Smooth muscle cell (in vitro differentiated cells): ENCODE results near the gene TMPRSS13. TPM values are rescaled to one million over a fixed set of nuclear protein-coding genes. Genes with fewer than 3 reads are reported as not detected.

Experiments used
- DNase-seq: peaks from one replicate; lab custom pipeline; 2025; ENCODE audit not compliant: unreplicated experiment; lab: John Stamatoyannopoulos, UW
- H2AFZ ChIP-seq: fragments of 200-600 bp; sonication (generic); 2 replicates; pipeline ENCODE4 v1.6.0; 2016; ENCODE audit warnings: antibody characterized with exemption, low read depth, mild to moderate bottlenecking
- H3F3A ChIP-seq: fragments of 200-600 bp; sonication (generic); 2 replicates; pipeline ENCODE4 v1.6.0; 2017; ENCODE audit warnings: antibody characterized with exemption, low read depth
- H3K27ac ChIP-seq: fragments of 200-600 bp; sonication (generic); 2 replicates; pipeline ENCODE4 v1.5.1; 2016; ENCODE audit warnings: low read depth, mild to moderate bottlenecking
- H3K27me3 ChIP-seq: fragments of 200-600 bp; sonication (generic); 2 replicates; pipeline ENCODE4 v1.6.1; 2016; ENCODE audit warnings: low read depth, mild to moderate bottlenecking
- H3K36me3 ChIP-seq: fragments of 200-600 bp; sonication (generic); 2 replicates; pipeline ENCODE4 v1.5.1; 2016; ENCODE audit warnings: low read depth
- H3K4me1 ChIP-seq: fragments of 200-600 bp; sonication (generic); 2 replicates; pipeline ENCODE4 v1.5.1; 2016; ENCODE audit warnings: low read depth
- H3K4me2 ChIP-seq: fragments of 200-600 bp; sonication (generic); 2 replicates; pipeline ENCODE4 v1.6.0; 2016; ENCODE audit warnings: mild to moderate bottlenecking
- H3K4me3 ChIP-seq: fragments of 200-600 bp; sonication (generic); 2 replicates; pipeline ENCODE4 v1.5.1; 2016; ENCODE audit warnings: mild to moderate bottlenecking
- H3K79me2 ChIP-seq: fragments of 200-600 bp; sonication (generic); 2 replicates; pipeline ENCODE4 v1.6.0; 2016; ENCODE audit warnings: low read depth, mild to moderate bottlenecking
- H3K9ac ChIP-seq: fragments of 200-600 bp; sonication (generic); 2 replicates; pipeline ENCODE4 v1.6.0; 2016; ENCODE audit warnings: low read depth
- H3K9me3 ChIP-seq: fragments of 200-600 bp; sonication (generic); replicated peaks from 2 replicates; pipeline ENCODE4 v1.5.1; 2016; ENCODE audit warnings: low read depth
- H4K20me1 ChIP-seq: fragments of 200-600 bp; sonication (generic); 2 replicates; pipeline ENCODE4 v1.6.0; 2016; ENCODE audit warnings: low read depth
- WGBS: methylation state at CpG from one replicate; pipeline ENCODE4 v1.1.7; 2016; ENCODE audit warnings: low lambda C conversion rate; 5-methylcytosine and 5-hydroxymethylcytosine counted together
- polyA plus RNA-seq: library from polyadenylated mRNA; unstranded; fragments of >200 nt; fragmentation: Nextera tagmentation; extraction: Ambion mirVana; gene quantifications from 2 replicates; pipeline ENCODE4 v1.2.1, GENCODE V29; 2016
- total RNA-seq: library from RNA; depleted of rRNA; stranded (reverse); fragments of >200 nt; gene quantifications from 2 replicates; pipeline ENCODE4 v1.2.3, GENCODE V29; 2014
- TF ChIP-seq, protein P1 (sequence below): fragments of 200-600 bp; sonication (generic); IDR thresholded peaks from 2 replicates; pipeline ENCODE4 v1.5.1; 2017; ENCODE audit warnings: borderline replicate concordance, mild to moderate bottlenecking, antibody characterized with exemption; ENCODE audit not compliant: insufficient read depth, poor library complexity, severe bottlenecking

Gene TMPRSS13
- total and polyA plus RNA-seq, 2 experiments from 2014 or later: 0.73 to 1.3 TPM

DNA sequence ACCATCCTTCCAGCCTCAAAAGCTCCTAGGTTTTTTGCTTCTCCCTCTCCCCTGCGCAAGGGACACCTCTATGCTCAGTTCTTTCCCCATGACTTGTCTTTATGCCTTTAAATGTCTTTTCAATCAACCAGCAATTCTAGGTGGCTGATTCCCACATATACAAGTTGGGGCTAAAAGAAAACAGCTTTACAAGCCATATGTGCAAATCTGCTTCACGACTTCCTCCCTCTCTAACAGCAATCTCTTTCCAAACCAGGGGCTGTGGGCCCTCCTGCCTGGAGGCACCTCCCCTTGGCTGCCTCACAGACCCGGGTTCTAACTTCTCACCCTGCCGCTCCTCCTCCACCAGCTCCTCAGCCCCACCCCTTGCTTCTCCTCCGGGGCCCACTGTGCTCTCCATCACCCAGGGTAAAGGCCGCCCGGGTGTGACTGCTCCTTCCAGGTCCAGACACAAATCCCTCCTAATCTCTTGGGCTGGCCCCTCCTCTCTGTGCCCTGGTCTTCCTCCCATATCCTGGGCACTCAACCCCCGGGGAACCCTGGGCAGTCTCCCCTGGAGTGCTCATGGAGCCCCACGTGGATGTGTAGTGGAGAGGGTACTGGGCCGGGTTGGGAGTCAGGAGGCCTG is 14.1 kb downstream of the TMPRSS13 start:
- Histone ChIP-seq H3K4me1 (no peaks in the 10 kb centered on the region), H3K27me3 (no peaks in the 10 kb centered on the region), H3K9me3 (no peaks in the 10 kb centered on the region), H3K79me2 (no peaks in the 10 kb centered on the region), H3K9ac (no peak overlapping the region), H2AFZ (no peak overlapping the region), H3F3A (no peaks in the 10 kb centered on the region), H3K27ac (no peak overlapping the region), H4K20me1 (no peaks in the 10 kb centered on the region), H3K4me3 (no peak overlapping the region), H3K4me2 (no peak overlapping the region), H3K36me3 (no peaks in the 10 kb centered on the region)
- no peak for DNase-seq
- TF ChIP-seq, protein P1, sequence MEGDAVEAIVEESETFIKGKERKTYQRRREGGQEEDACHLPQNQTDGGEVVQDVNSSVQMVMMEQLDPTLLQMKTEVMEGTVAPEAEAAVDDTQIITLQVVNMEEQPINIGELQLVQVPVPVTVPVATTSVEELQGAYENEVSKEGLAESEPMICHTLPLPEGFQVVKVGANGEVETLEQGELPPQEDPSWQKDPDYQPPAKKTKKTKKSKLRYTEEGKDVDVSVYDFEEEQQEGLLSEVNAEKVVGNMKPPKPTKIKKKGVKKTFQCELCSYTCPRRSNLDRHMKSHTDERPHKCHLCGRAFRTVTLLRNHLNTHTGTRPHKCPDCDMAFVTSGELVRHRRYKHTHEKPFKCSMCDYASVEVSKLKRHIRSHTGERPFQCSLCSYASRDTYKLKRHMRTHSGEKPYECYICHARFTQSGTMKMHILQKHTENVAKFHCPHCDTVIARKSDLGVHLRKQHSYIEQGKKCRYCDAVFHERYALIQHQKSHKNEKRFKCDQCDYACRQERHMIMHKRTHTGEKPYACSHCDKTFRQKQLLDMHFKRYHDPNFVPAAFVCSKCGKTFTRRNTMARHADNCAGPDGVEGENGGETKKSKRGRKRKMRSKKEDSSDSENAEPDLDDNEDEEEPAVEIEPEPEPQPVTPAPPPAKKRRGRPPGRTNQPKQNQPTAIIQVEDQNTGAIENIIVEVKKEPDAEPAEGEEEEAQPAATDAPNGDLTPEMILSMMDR: no peak
- 51% methylated on average over 10 of the region's 10 CpGs for WGBS

DNA sequence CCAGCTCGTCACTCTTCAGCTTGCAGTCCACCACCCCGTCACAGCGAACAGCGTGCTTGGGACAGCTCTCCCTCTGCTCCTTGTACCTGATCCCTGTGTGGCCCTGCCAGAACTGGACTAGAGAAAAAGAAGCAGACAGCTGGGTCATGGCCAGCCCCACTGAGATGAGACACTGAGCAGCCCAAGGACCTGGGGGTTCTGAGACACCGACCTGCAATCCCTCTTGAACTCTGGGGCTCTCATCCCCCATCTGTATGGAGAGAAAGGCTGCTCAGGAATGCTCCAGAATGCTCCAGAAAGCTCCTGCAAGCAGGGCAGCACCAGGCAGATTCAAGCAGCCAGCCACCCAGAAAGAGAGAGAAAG is 14.8 kb downstream of the TMPRSS13 start:
- H3F3A ChIP-seq: no peaks in the 10 kb centered on the region
- no peaks in the 10 kb centered on the region for H3K36me3 ChIP-seq
- no peak for DNase-seq
- TF ChIP-seq, protein P1: no peak
- H3K79me2 ChIP-seq: no peaks in the 10 kb centered on the region
- H2AFZ ChIP-seq: no peak overlapping the region
- H3K9me3 ChIP-seq: no peaks in the 10 kb centered on the region
- H3K4me1 ChIP-seq: no peaks in the 10 kb centered on the region
- no peak overlapping the region for H3K27ac ChIP-seq
- H3K4me3 ChIP-seq: no peak overlapping the region
- WGBS: 92% methylated on average over 5 of the region's 5 CpGs
- H3K27me3 ChIP-seq: no peaks in the 10 kb centered on the region
- H4K20me1 ChIP-seq: no peaks in the 10 kb centered on the region
- H3K4me2 ChIP-seq: no peak overlapping the region
- H3K9ac ChIP-seq: no peak overlapping the region

DNA sequence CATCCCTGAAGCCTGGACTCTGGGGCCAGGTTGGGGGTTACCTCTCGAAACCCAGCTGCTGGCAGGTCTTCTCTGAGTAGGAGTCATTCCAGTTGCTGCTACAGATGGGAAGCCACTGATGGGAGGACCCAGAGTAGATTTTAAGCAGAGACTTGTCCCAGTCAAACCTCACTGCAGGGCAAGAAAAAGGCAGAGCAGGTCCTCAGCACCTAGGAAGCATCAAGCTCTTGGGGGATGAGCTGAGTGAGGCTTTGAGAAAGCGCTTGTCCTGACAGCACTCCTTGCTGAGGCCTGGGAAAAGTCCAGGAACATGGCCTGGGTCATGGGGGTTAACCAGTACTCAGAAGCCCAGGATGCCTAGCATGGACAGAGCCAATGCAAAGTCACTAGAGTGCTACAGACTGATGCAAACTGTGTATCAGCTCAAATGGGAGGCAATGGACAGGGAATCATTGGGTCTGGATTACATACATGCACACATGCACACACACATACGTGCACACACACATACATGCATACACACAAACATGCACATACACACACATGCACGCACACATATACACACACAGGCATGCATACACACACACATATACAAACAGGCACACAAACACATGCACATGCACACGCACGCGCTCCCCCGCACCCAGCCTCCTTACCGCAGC is 15.3 kb downstream of the TMPRSS13 start:
- Histone ChIP-seq H3K4me2 (no peak overlapping the region), H3K27ac (no peak overlapping the region), H3K9me3 (no peaks in the 10 kb centered on the region), H3K4me3 (no peak overlapping the region), H3K9ac (no peak overlapping the region), H3K4me1 (no peaks in the 10 kb centered on the region), H3F3A (no peaks in the 10 kb centered on the region), H3K36me3 (no peaks in the 10 kb centered on the region), H3K27me3 (no peaks in the 10 kb centered on the region), H4K20me1 (no peaks in the 10 kb centered on the region), H3K79me2 (no peaks in the 10 kb centered on the region), H2AFZ (no peak overlapping the region)
- no peak for DNase-seq
- TF ChIP-seq, protein P1: no peak
- 95% methylated on average over 9 of the region's 9 CpGs for WGBS

DNA sequence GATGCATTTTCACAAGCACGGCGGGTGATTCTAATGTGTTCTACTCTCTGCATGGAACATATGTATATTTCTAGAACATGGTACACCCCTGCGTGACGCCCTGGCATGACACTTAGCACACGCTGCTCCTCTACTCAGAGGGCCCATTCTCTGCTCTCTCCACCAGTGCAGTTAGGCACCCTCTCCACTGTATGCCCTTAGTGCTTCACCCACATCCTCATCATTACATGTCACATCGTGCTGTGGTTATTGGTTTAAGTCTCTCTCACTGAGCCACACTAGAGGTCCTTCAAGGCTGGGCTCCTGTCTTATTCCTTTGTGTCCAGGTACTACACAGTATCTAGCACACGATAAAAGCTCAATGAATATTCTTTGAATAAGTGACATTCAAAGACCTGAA is 16.7 kb downstream of the TMPRSS13 start:
- Histone ChIP-seq H2AFZ (no peak overlapping the region), H3K79me2 (no peaks in the 10 kb centered on the region), H3K9me3 (no peaks in the 10 kb centered on the region), H3K27me3 (no peaks in the 10 kb centered on the region), H4K20me1 (no peaks in the 10 kb centered on the region), H3K36me3 (no peaks in the 10 kb centered on the region), H3K4me3 (no peak overlapping the region), H3K4me1 (peaks cover 2% of the 10 kb centered on the region), H3F3A (no peaks in the 10 kb centered on the region), H3K4me2 (no peak overlapping the region), H3K27ac (no peak overlapping the region), H3K9ac (no peak overlapping the region)
- no peak for DNase-seq
- 96% methylated on average over 7 of the region's 7 CpGs for WGBS
- TF ChIP-seq, protein P1: no peak
